Thyroid gland (tissue), 4 donors: ENCODE data around the gene TEX261. TPM values are rescaled to one million over a fixed set of nuclear protein-coding genes. Genes with fewer than 3 reads are reported as not detected.

ENCODE experiments used
- DNase-seq, 2 donors: peaks; one replicate each; pipeline ENCODE4 v3.0.0-alpha.2; 2019
- H3K27ac ChIP-seq, 3 donors: fragments of 200-600 bp; sonication (generic); 1 replicate in 2 of 3; 2 replicates in 1 of 3; pipeline ENCODE4 v1.5.1; 2016 to 2019; ENCODE audit warnings: mild to moderate bottlenecking in 1 of 3, moderate library complexity in 1 of 3
- H3K27me3 ChIP-seq: fragments of 200-600 bp; sonication (generic); one replicate; pipeline ENCODE4 v1.5.1; 2019
- H3K36me3 ChIP-seq, 2 donors: fragments of 200-600 bp; sonication (generic); one replicate each; pipeline ENCODE4 v1.5.1; 2016 to 2019
- H3K4me1 ChIP-seq, 2 donors: fragments of 200-600 bp; sonication (generic); one replicate each; pipeline ENCODE4 v1.5.1; 2017 to 2019
- H3K4me3 ChIP-seq, 3 donors: fragments of 200-600 bp; sonication (generic); replicated peaks in 1 of 3; 1 replicate in 2 of 3; 2 replicates in 1 of 3; pipeline ENCODE4 v1.5.1; 2016; ENCODE audit warnings: mild to moderate bottlenecking in 1 of 3
- H3K9me3 ChIP-seq: fragments of 200-600 bp; sonication (generic); one replicate; pipeline ENCODE4 v1.5.1; 2017
- CTCF ChIP-seq, 6 experiments: fragments of 200-600 bp in 3 of 6; fragments of 450-650 bp in 3 of 6; sonication (generic) in 3 of 6; IDR thresholded peaks; one replicate each; pipeline ENCODE4 v1.5.1; 2016 to 2019; ENCODE audit warnings: antibody characterized with exemption in 6 of 6, mild to moderate bottlenecking in 2 of 6, inconsistent platforms in 1 of 6, moderate library complexity in 1 of 6
- POLR2A ChIP-seq, 2 donors: fragments of 450-650 bp; IDR thresholded peaks; one replicate each; pipeline ENCODE4 v1.6.1; 2017; ENCODE audit warnings: antibody characterized with exemption in 2 of 2, mild to moderate bottlenecking in 2 of 2, moderate library complexity in 1 of 2
- WGBS, 2 donors: methylation state at CpG; one replicate each; pipeline ENCODE4 v1.1.5; 2017; 5-methylcytosine and 5-hydroxymethylcytosine counted together
- intact Hi-C: fragments of 100-400 bp; cut with DNase I; formaldehyde crosslinking; loops from one replicate; pipeline ENCODE4 v1.15.1; 2023
- total RNA-seq, 4 donors: library from RNA; depleted of rRNA; stranded (reverse); fragments of >200 nt; gene quantifications; one replicate each; pipeline ENCODE4 v1.2.3, GENCODE V29; 2016

Gene TEX261
- total RNA-seq, 4 donors from 2014 or later, result 37.9 to 67.7 (median 51.4) TPM

GRCh38 chr2:70939001-70939838, 55.5 kb downstream of the TEX261 start:
- intact Hi-C loops, result no loop called here
- Histone ChIP-seq H3K36me3 (no peaks in the 10 kb centered on the region), H3K27ac (no peak overlapping the region), H3K27me3 (no peaks in the 10 kb centered on the region), H3K9me3 (no peaks in the 10 kb centered on the region), H3K4me3 (no peak overlapping the region), H3K4me1 (no peaks in the 10 kb centered on the region)
- TF ChIP-seq POLR2A (IDR thresholded peaks at IDR 0.05) (no peak), CTCF (IDR thresholded peaks at IDR 0.05) (no peak)
- no peak for DNase-seq
- WGBS, 2 donors, result 36 to 50% methylated on average over 13 to 16 of the region's 30 CpGs

- 41 to 54% methylated on average over 3 of the region's 3 CpGs for WGBS, 2 donors
- intact Hi-C loops, result no loop called here
- TF ChIP-seq CTCF (IDR thresholded peaks at IDR 0.05) (no peak), POLR2A (IDR thresholded peaks at IDR 0.05) (no peak)
Observed at GRCh38 chr2:70938586-70938950, 56.1 kb downstream of the TEX261 start.

GRCh38 chr2:70937866-70938585, 56.6 kb downstream of the TEX261 start:
- Histone ChIP-seq H3K27ac (no peak overlapping the region), H3K4me1 (no peaks in the 10 kb centered on the region), H3K27me3 (no peaks in the 10 kb centered on the region), H3K36me3 (no peaks in the 10 kb centered on the region), H3K9me3 (no peaks in the 10 kb centered on the region), H3K4me3 (no peak overlapping the region)
- 74 to 75% methylated on average over 8 to 9 of the region's 10 CpGs for WGBS, 2 donors
- TF ChIP-seq POLR2A (IDR thresholded peaks at IDR 0.05) (no peak), CTCF (IDR thresholded peaks at IDR 0.05) (no peak)
- intact Hi-C loops, result no loop called here
- no peak for DNase-seq

More at GRCh38 chr2:70938586-70938950, 56.1 kb downstream of the TEX261 start:
- DNase-seq, result no peak
- Histone ChIP-seq H3K4me1 (no peaks in the 10 kb centered on the region), H3K27ac (no peak overlapping the region), H3K27me3 (no peaks in the 10 kb centered on the region), H3K36me3 (no peaks in the 10 kb centered on the region), H3K4me3 (no peak overlapping the region), H3K9me3 (no peaks in the 10 kb centered on the region)

- H3K27me3 ChIP-seq, result no peaks in the 10 kb centered on the region
- H3K36me3 ChIP-seq, result no peaks in the 10 kb centered on the region
- H3K4me1 ChIP-seq, result no peaks in the 10 kb centered on the region
- 80 to 90% methylated on average over 8 to 9 of the region's 10 CpGs for WGBS, 2 donors
- no peak overlapping the region for H3K4me3 ChIP-seq
- H3K9me3 ChIP-seq, result no peaks in the 10 kb centered on the region
- no peak for TF ChIP-seq CTCF (IDR thresholded peaks at IDR 0.05)
- TF ChIP-seq POLR2A (IDR thresholded peaks at IDR 0.05), result no peak
- intact Hi-C loops, result no loop called here
- no peak overlapping the region for H3K27ac ChIP-seq
- no peak for DNase-seq
Observed at GRCh38 chr2:70936979-70937811, 57.5 kb downstream of the TEX261 start.
